HepG2 (cell line): ENCODE data around the gene ADIPOR1. TPM values are rescaled to one million over a fixed set of nuclear protein-coding genes. Genes with fewer than 3 reads are reported as not detected.

Experiments
- ATAC-seq: fragments of 200-7000 bp; cut with Tn5 transposase; 3 replicates; pipeline ENCODE4 v1.9.1; 2020; ENCODE audit warnings: mild to moderate bottlenecking, moderate library complexity
- BruUV-seq: library from RNA; stranded (reverse); fragments of 400-500 nt; replicated peaks from 2 replicates; lab custom pipeline; 2021; lab: Mats Ljungman, UMichigan
- CTCF ChIA-PET: fragments of 300-600 bp; formaldehyde crosslinking; extraction: SDS; loops from one replicate; lab custom pipeline; 2021; ENCODE audit warnings: low total read pairs, inconsistent platforms, low intra/inter-chr PET ratio; lab: Yijun Ruan, JAX
- POLR2A ChIA-PET: fragments of 350-600 bp; sonication (Branson Sonifier 250); formaldehyde crosslinking; loops from one replicate; lab custom pipeline; 2020; ENCODE audit warnings: antibody characterized with exemption, inconsistent platforms; lab: Yijun Ruan, JAX
- DNase-seq: peaks from one replicate; pipeline ENCODE4 v3.0.0-alpha.2; 2015; ENCODE audit warnings: low spot score
- FAIRE-seq: peaks from 3 replicates; lab custom pipeline; 2011; peaks lifted over from hg19 to GRCh38; lab: Jason Lieb, UNC
- H2AFZ ChIP-seq: one replicate; pipeline ENCODE4 v1.6.1; 2011; ENCODE audit warnings: low read length, inconsistent platforms
- H3K27ac ChIP-seq: fragments of 300-600 bp; 3 replicates; pipeline ENCODE4 v1.8.0; 2011; ENCODE audit warnings: mixed run types, mild to moderate bottlenecking, mixed read lengths, low read length, inconsistent platforms; ENCODE audit not compliant: insufficient read depth; ENCODE audit errors: extremely low read length
- H3K27me3 ChIP-seq, 2 experiments: fragments of 200-600 bp in 1 of 2; 2 replicates in 1 of 2; 3 replicates in 1 of 2; pipeline versions ENCODE4 v1.6.0 to v1.8.0; 2011; ENCODE audit warnings: low read length in 2 of 2, mild to moderate bottlenecking in 2 of 2, moderate library complexity in 2 of 2, inconsistent platforms in 1 of 2; ENCODE audit not compliant: insufficient read depth in 2 of 2, control insufficient read depth in 1 of 2
- H3K36me3 ChIP-seq, 2 experiments: fragments of 200-600 bp in 1 of 2; replicated peaks in 1 of 2; 2 replicates in 1 of 2; 3 replicates in 1 of 2; pipeline versions ENCODE4 v1.5.1 to v1.8.0; 2011; ENCODE audit warnings: low read length in 2 of 2, inconsistent platforms in 1 of 2; ENCODE audit not compliant: insufficient read depth in 2 of 2, control insufficient read depth in 1 of 2
- H3K4me1 ChIP-seq: 2 replicates; pipeline ENCODE4 v1.5.1; 2012; ENCODE audit warnings: low read length, inconsistent platforms; ENCODE audit not compliant: insufficient read depth
- H3K4me2 ChIP-seq: 2 replicates; pipeline ENCODE4 v1.6.0; 2011; ENCODE audit warnings: low read depth, low read length, inconsistent platforms
- H3K4me3 ChIP-seq, 3 experiments: fragments of 200-600 bp in 1 of 3; sonication (generic), shearing (Covaris generic) in 1 of 3; replicated peaks in 1 of 3; 2 replicates each; pipeline ENCODE4 v1.5.1; 2011 to 2016; ENCODE audit warnings: low read length in 3 of 3, inconsistent platforms in 2 of 3, low read depth in 2 of 3, mild to moderate bottlenecking in 2 of 3, control low read depth in 1 of 3, mixed read lengths in 1 of 3; ENCODE audit not compliant: insufficient read depth in 1 of 3
- H3K79me2 ChIP-seq: one replicate; pipeline ENCODE4 v1.6.1; 2011; ENCODE audit warnings: low read length, inconsistent platforms; ENCODE audit not compliant: insufficient read depth
- H3K9ac ChIP-seq: 2 replicates; pipeline ENCODE4 v1.6.0; 2011; ENCODE audit warnings: mild to moderate bottlenecking, low read depth, low read length, inconsistent platforms; ENCODE audit not compliant: insufficient read depth
- H3K9me3 ChIP-seq: 2 replicates; pipeline ENCODE4 v1.5.1; 2012; ENCODE audit warnings: mild to moderate bottlenecking, low read length
- H4K20me1 ChIP-seq: 2 replicates; pipeline ENCODE4 v1.6.0; 2011; ENCODE audit warnings: inconsistent platforms, mild to moderate bottlenecking, low read length, moderate library complexity; ENCODE audit not compliant: insufficient read depth
- CEBPB ChIP-seq: IDR thresholded peaks from 2 replicates; pipeline ENCODE4 v1.6.1; 2011; ENCODE audit warnings: low read depth, low read length, improper control_type of control experiment, borderline replicate concordance
- ESRRA ChIP-seq: sonication (generic); formaldehyde crosslinking; IDR thresholded peaks from 2 replicates; pipeline ENCODE4 v1.5.1; 2020; ENCODE audit warnings: mild to moderate bottlenecking, low read depth, missing genetic modification reagents
- GABPA ChIP-seq, 2 experiments: IDR thresholded peaks; 2 replicates each; pipeline ENCODE4 v1.6.1; 2011 to 2016; ENCODE audit warnings: low read depth in 2 of 2, low read length in 1 of 2, missing biosample characterization in 1 of 2, missing genetic modification characterization in 1 of 2
- MAZ ChIP-seq, 2 experiments: sonication (generic) in 1 of 2; formaldehyde crosslinking in 1 of 2; IDR thresholded peaks; 2 replicates each; pipeline versions ENCODE4 v1.5.0 to v1.6.1; 2012 to 2020; ENCODE audit warnings: low read depth in 2 of 2, mild to moderate bottlenecking in 2 of 2, borderline replicate concordance in 1 of 2, improper control_type of control experiment in 1 of 2, low read length in 1 of 2, missing genetic modification reagents in 1 of 2, moderate library complexity in 1 of 2
- NRL ChIP-seq: sonication (generic); formaldehyde crosslinking; IDR thresholded peaks from 2 replicates; pipeline ENCODE4 v1.5.0; 2020; ENCODE audit warnings: missing genetic modification reagents, mild to moderate bottlenecking, moderate library complexity, borderline replicate concordance
- SMARCC2 ChIP-seq: fragments of 450-650 bp; IDR thresholded peaks from 2 replicates; pipeline ENCODE4 v1.6.1; 2017; ENCODE audit warnings: antibody characterized with exemption, mild to moderate bottlenecking
- SP4 ChIP-seq: sonication (generic); formaldehyde crosslinking; IDR thresholded peaks from 2 replicates; pipeline ENCODE4 v1.8.1; 2023; ENCODE audit warnings: mild to moderate bottlenecking, missing genetic modification reagents
- TCF7 ChIP-seq: sonication (generic); IDR thresholded peaks from 2 replicates; pipeline ENCODE4 v1.6.1; 2016; ENCODE audit warnings: antibody characterized with exemption, low read depth
- TOE1 ChIP-seq: sonication (generic); formaldehyde crosslinking; IDR thresholded peaks from 2 replicates; pipeline ENCODE4 v1.4.0; 2020; ENCODE audit warnings: mild to moderate bottlenecking, missing genetic modification reagents
- ZNF510 ChIP-seq: sonication (generic); formaldehyde crosslinking; IDR thresholded peaks from 2 replicates; pipeline ENCODE4 v1.4.0; 2020; ENCODE audit warnings: low read depth, mild to moderate bottlenecking, missing genetic modification reagents
- WGBS: methylation state at CpG from one replicate; pipeline ENCODE4 v1.1.6; 2017; ENCODE audit warnings: low lambda C conversion rate; 5-methylcytosine and 5-hydroxymethylcytosine counted together
- in situ Hi-C: cut with HindIII; loops from 2 replicates; pipeline ENCODE4 v1.10.0; 2017; ENCODE audit warnings: low pct_unique_long_range_greater_than_20kb; ENCODE audit not compliant: extremely low pct_ligation_motif_present
- intact Hi-C: fragments of 100-400 bp; cut with micrococcal nuclease; formaldehyde crosslinking; loops from one replicate; pipeline ENCODE4 v1.10.0; 2022; ENCODE audit not compliant: unreplicated experiment
- polyA plus RNA-seq, 8 experiments: library from polyadenylated mRNA; depleted of rRNA in 3 of 8; stranded (reverse) in 7 of 8; unstranded in 1 of 8; fragments of >200 nt; fragmentation: Illumina TruSeq in 4 of 8; extraction: Trizol in 4 of 8; gene quantifications; 2 replicates each; pipeline versions ENCODE4 v1.2.1 to v1.2.3, GENCODE V29; 2011 to 2016; ENCODE audit warnings: low read depth in 4 of 8, missing spikeins in 1 of 8, mixed read lengths in 1 of 8; ENCODE audit not compliant: insufficient read depth in 1 of 8
- total RNA-seq, 5 experiments: library from RNA; depleted of rRNA; stranded (reverse); fragments of >200 nt; fragmentation: Illumina TruSeq; extraction: Trizol; gene quantifications; 2 replicates each; pipeline ENCODE4 v1.2.3, GENCODE V29; 2016; ENCODE audit warnings: low read depth in 1 of 5
- TF ChIP-seq, protein P1 (sequence below): sonication (generic); formaldehyde crosslinking; IDR thresholded peaks from 2 replicates; pipeline ENCODE4 v1.4.0; 2020; ENCODE audit warnings: mild to moderate bottlenecking, low read depth, missing genetic modification reagents
- TF ChIP-seq, protein P2 (sequence below): sonication (generic); formaldehyde crosslinking; IDR thresholded peaks from 2 replicates; pipeline ENCODE4 v1.5.1; 2020; ENCODE audit warnings: mild to moderate bottlenecking, moderate library complexity, missing genetic modification reagents

Gene ADIPOR1
- total and polyA plus RNA-seq, 2 of the 13 experiments (the other 11 are each of a cell fraction or from before 2014, with no cell fraction given), result 60.0 to 141 TPM

DNA sequence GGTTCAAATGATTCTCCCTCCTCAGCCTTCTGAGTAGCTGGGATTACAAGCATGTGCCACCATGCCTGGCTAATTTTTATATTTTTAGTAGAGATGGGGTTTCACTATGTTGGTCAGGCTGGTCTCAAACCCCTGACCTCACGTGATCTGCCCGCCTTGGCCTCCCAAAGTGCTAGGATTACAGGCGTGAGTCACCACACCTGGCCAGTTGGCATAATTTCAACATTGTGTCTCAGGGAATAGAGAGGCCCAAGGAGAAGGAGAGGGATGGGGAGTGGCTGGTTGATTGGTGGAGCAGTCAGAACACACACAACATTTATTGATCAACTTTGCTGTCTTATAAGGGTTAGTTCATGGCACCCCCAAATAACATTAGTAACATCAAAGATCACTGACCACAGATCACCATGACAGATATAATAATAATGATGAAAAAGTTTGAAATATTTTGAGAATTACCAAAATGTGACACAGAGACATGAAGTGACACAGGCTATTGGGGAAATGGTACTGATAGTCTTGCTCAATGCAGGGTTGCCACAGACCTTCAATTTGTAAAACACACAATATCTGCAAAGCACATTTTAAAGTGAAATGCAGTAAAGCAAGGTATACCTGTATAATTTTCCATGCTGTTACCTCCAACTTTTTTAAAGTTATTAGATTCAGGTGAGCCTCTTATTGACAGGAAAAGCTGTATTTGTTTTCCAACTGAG lies 24.8 kb upstream of the ADIPOR1 start:
- Histone ChIP-seq H3K36me3 (no peaks in the 10 kb centered on the region), H3K79me2 (no peaks in the 10 kb centered on the region), H3K9me3 (no peaks in the 10 kb centered on the region), H3K27ac (no peak overlapping the region), H3K9ac (no peak overlapping the region), H4K20me1 (no peaks in the 10 kb centered on the region), H3K4me1 (peaks cover 6% of the 10 kb centered on the region), H3K4me2 (no peak overlapping the region), H3K4me3 (no peak overlapping the region), H2AFZ (no peak overlapping the region), H3K27me3 (peaks cover 0 to 12% of the 10 kb centered on the region in 2 experiments; a peak in 3 of 5 replicates)
- ChIA-PET POLR2A (no interaction called here), CTCF (no interaction called here)
- DNase-seq (no peak), FAIRE-seq (no peak), ATAC-seq (no peak)
- WGBS, result 23% methylated on average over 3 of the region's 3 CpGs
- no TSS peak for BruUV-seq
- intact Hi-C loops (no loop called here), in situ Hi-C loops (no loop called here)
- TF ChIP-seq TCF7, result no peak
- no peak for TF ChIP-seq TOE1 (CRISPR knock-in tag)
- TF ChIP-seq CEBPB, result 0 out of 2 replicates have a peak, but pooled peaks have one; percentile 14

- Histone ChIP-seq H3K4me1 (no peaks in the 10 kb centered on the region), H3K4me3 (no peak overlapping the region), H3K36me3 (no peaks in the 10 kb centered on the region), H3K79me2 (no peaks in the 10 kb centered on the region), H3K27me3 (peaks cover 0 to 12% of the 10 kb centered on the region in 2 experiments; a peak in 3 of 5 replicates), H4K20me1 (no peaks in the 10 kb centered on the region), H3K9me3 (no peaks in the 10 kb centered on the region), H3K27ac (no peak overlapping the region), H2AFZ (no peak overlapping the region), H3K4me2 (no peak overlapping the region), H3K9ac (no peak overlapping the region)
- no TSS peak for BruUV-seq
- in situ Hi-C loops, result no loop called here
- ATAC-seq, result no peak
- no peak for FAIRE-seq
- ChIA-PET CTCF (no interaction called here), POLR2A (no interaction called here)
- no peak for DNase-seq
- 60% methylated on average over 2 of the region's 2 CpGs for WGBS
- intact Hi-C loops, result no loop called here
- no peak for TF ChIP-seq SP4 (CRISPR knock-in tag)
- no peak for TF ChIP-seq MAZ (IDR thresholded peaks at IDR 0.05; ENCODE audit: borderline replicate concordance, low read depth, low read length)
- no peak for TF ChIP-seq MAZ (CRISPR knock-in tag; IDR thresholded peaks at IDR 0.05; ENCODE audit: low read depth)
- TF ChIP-seq ESRRA (CRISPR knock-in tag), result no peak
- no peak for TF ChIP-seq GABPA (IDR thresholded peaks at IDR 0.05; ENCODE audit: low read depth, low read length)
- TF ChIP-seq GABPA (CRISPR knock-in tag; IDR thresholded peaks at IDR 0.05; ENCODE audit: low read depth), result no peak
- TF ChIP-seq, protein P1, sequence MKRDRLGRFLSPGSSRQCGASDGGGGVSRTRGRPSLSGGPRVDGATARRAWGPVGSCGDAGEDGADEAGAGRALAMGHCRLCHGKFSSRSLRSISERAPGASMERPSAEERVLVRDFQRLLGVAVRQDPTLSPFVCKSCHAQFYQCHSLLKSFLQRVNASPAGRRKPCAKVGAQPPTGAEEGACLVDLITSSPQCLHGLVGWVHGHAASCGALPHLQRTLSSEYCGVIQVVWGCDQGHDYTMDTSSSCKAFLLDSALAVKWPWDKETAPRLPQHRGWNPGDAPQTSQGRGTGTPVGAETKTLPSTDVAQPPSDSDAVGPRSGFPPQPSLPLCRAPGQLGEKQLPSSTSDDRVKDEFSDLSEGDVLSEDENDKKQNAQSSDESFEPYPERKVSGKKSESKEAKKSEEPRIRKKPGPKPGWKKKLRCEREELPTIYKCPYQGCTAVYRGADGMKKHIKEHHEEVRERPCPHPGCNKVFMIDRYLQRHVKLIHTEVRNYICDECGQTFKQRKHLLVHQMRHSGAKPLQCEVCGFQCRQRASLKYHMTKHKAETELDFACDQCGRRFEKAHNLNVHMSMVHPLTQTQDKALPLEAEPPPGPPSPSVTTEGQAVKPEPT (CRISPR knock-in tag), result no peak
- no peak for TF ChIP-seq SMARCC2
- TF ChIP-seq NRL (CRISPR knock-in tag), result no peak
- TF ChIP-seq, protein P2, sequence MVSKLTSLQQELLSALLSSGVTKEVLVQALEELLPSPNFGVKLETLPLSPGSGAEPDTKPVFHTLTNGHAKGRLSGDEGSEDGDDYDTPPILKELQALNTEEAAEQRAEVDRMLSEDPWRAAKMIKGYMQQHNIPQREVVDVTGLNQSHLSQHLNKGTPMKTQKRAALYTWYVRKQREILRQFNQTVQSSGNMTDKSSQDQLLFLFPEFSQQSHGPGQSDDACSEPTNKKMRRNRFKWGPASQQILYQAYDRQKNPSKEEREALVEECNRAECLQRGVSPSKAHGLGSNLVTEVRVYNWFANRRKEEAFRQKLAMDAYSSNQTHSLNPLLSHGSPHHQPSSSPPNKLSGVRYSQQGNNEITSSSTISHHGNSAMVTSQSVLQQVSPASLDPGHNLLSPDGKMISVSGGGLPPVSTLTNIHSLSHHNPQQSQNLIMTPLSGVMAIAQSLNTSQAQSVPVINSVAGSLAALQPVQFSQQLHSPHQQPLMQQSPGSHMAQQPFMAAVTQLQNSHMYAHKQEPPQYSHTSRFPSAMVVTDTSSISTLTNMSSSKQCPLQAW (CRISPR knock-in tag), result no peak
- TF ChIP-seq ZNF510 (CRISPR knock-in tag), result no peak
Observed at GRCh38 chr1:202981939-202982338, 23.8 kb upstream of the ADIPOR1 start.
